Tibial artery (tissue), 4 donors: Measurements from ENCODE around the gene HTATSF1.

ENCODE experiments used
- DNase-seq, 2 donors: peaks; one replicate each; pipeline ENCODE4 v3.0.0-alpha.2; 2019
- H3K27ac ChIP-seq, 2 donors: fragments of 200-600 bp; sonication (generic) in 1 of 2; 1 replicate in 1 of 2; 2 replicates in 1 of 2; pipeline ENCODE4 v1.5.1; 2018 to 2019; ENCODE audit warnings: mild to moderate bottlenecking in 1 of 2
- H3K27me3 ChIP-seq, 2 donors: fragments of 200-600 bp; sonication (generic) in 1 of 2; one replicate each; pipeline versions ENCODE4 v1.5.1 to v1.6.0; 2016 to 2019
- H3K36me3 ChIP-seq, 3 donors: fragments of 200-600 bp; sonication (generic) in 2 of 3; one replicate each; pipeline ENCODE4 v1.5.1; 2016 to 2019; ENCODE audit warnings: mild to moderate bottlenecking in 2 of 3
- H3K4me1 ChIP-seq, 4 donors: fragments of 200-600 bp; sonication (generic) in 2 of 4; 1 replicate in 3 of 4; 2 replicates in 1 of 4; pipeline ENCODE4 v1.5.1; 2016 to 2019
- H3K4me3 ChIP-seq, 2 donors: fragments of 200-600 bp; sonication (generic) in 1 of 2; 1 replicate in 1 of 2; 2 replicates in 1 of 2; pipeline ENCODE4 v1.5.1; 2018 to 2019; ENCODE audit warnings: mild to moderate bottlenecking in 2 of 2
- H3K9me3 ChIP-seq, 3 donors: fragments of 200-600 bp; sonication (generic) in 1 of 3; one replicate each; pipeline ENCODE4 v1.5.1; 2016 to 2019
- intact Hi-C: fragments of 100-400 bp; cut with DNase I; formaldehyde crosslinking; loops from one replicate; pipeline ENCODE4 v1.15.0; 2023; ENCODE audit warnings: low total_unique reads
- TF ChIP-seq, protein P1 (sequence below), 2 experiments: fragments of 200-600 bp in 1 of 2; fragments of 450-650 bp in 1 of 2; IDR thresholded peaks; one replicate each; pipeline ENCODE4 v1.5.1; 2017 to 2019; ENCODE audit warnings: antibody characterized with exemption in 2 of 2, mild to moderate bottlenecking in 1 of 2, moderate library complexity in 1 of 2

HTATSF1 gene

DNA sequence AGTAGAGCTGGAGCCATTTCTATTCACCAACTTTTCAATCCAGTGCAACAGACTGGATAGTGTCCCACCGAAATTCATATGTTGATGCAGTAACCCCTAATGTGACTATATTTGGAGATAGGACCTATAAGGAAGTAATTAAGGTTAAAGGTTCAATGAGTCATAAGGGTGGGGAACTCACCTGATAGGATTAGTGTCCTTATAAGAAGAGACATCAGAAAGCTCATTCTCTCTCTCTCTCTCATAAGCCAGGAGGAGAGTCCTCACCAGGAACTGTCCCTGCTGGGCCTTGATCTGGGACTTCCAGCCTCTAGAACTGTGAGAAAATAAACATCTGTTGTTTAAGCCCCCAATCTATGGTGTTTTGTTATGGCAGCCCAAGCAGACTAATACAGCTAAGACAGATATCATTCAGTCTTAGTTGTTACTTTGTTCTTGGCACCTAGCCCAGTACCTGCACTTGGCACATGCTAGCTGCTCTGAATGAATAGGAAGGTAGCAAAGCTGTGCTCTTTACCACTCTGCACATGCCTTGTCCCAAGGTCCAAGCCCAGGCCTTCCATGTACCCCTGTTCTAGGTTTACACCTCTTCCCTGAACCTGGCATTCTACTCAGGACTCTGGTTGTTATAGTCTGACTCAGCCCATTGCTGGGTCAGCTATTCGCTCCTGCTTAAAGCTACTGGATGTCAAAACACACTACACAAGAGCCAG, 28.8 kb upstream of the HTATSF1 start:
- H3K27me3 ChIP-seq: no peaks in the 10 kb centered on the region
- TF ChIP-seq, protein P1, sequence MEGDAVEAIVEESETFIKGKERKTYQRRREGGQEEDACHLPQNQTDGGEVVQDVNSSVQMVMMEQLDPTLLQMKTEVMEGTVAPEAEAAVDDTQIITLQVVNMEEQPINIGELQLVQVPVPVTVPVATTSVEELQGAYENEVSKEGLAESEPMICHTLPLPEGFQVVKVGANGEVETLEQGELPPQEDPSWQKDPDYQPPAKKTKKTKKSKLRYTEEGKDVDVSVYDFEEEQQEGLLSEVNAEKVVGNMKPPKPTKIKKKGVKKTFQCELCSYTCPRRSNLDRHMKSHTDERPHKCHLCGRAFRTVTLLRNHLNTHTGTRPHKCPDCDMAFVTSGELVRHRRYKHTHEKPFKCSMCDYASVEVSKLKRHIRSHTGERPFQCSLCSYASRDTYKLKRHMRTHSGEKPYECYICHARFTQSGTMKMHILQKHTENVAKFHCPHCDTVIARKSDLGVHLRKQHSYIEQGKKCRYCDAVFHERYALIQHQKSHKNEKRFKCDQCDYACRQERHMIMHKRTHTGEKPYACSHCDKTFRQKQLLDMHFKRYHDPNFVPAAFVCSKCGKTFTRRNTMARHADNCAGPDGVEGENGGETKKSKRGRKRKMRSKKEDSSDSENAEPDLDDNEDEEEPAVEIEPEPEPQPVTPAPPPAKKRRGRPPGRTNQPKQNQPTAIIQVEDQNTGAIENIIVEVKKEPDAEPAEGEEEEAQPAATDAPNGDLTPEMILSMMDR (IDR thresholded peaks at IDR 0.05): no peak
- H3K4me3 ChIP-seq: no peak overlapping the region
- intact Hi-C loops: no loop called here
- H3K27ac ChIP-seq: no peak overlapping the region
- H3K9me3 ChIP-seq: no peaks in the 10 kb centered on the region
- no peaks in the 10 kb centered on the region for H3K4me1 ChIP-seq
- H3K36me3 ChIP-seq: no peaks in the 10 kb centered on the region
- DNase-seq: no peak

DNA sequence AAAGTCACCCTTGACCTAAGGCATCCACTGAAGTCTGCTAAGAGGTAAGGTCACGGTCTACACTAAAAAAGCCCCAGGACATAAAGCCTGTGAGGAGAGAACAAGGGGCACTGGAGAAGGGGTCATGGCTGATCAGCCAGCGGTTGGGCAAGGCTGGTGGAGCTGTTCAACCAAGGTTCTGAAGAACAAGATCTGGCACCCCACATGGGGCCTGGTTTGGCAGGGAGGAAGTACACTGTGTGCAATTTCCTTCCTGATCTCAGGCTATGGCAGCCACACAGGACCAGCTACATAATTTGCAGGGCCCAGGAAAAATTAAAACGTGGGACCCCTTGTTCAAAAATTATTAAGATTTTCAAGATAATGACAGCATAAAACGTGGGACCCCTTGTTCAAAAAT, 23.7 kb upstream of the HTATSF1 start:
- H3K27me3 ChIP-seq: no peaks in the 10 kb centered on the region
- intact Hi-C loops: no loop called here
- TF ChIP-seq, protein P1 (IDR thresholded peaks at IDR 0.05): no peak
- H3K27ac ChIP-seq: no peak overlapping the region
- H3K9me3 ChIP-seq: no peaks in the 10 kb centered on the region
- no peak overlapping the region for H3K4me3 ChIP-seq
- no peak for DNase-seq
- H3K4me1 ChIP-seq: no peaks in the 10 kb centered on the region
- H3K36me3 ChIP-seq: no peaks in the 10 kb centered on the region

DNA sequence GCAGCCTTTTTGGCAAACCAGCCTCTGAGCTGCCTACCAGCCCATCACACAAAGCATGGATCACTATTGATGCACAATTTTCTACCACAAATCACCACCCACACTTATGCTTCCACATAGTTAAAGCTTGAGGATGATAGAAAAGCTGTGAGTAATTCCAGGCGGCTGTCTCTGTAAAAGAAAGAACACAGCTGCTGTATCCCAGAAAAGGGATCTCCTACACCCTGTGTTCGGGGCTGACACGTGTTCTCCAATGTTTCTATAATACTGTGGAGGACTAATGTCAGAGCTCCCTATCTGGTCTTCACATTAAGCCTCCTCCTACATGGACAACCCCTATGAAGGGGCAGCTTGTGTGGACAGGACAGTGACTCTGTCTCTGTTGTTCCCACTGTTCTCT, 22.2 kb upstream of the HTATSF1 start:
- intact Hi-C loops: no loop called here
- TF ChIP-seq, protein P1 (IDR thresholded peaks at IDR 0.05): no peak
- Histone ChIP-seq H3K27me3 (no peaks in the 10 kb centered on the region), H3K27ac (no peak overlapping the region), H3K9me3 (no peaks in the 10 kb centered on the region), H3K36me3 (no peaks in the 10 kb centered on the region), H3K4me1 (peaks cover 0 to 3% (median 0%) of the 10 kb centered on the region in 4 donors), H3K4me3 (no peak overlapping the region)
- no peak for DNase-seq

DNA sequence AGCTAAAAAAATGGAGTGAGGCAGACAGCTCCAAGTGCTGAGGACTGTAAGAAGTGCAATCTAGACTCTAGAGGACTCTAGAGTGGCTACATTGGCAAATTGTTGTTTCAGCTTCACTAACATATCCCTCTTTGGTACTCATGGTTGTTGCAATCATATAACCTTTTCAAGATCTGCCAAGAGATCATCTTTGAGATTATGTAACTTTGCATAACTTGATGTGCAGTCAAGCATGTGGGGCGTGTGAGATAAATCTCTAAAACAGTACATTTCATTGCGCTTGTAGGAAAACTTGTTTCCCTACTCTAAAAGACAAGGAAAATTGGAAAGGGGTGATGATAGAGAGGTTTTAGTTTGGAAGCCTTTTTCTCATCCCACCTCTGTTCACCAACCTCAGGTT, 20.9 kb upstream of the HTATSF1 start:
- Histone ChIP-seq H3K4me1 (peaks cover 0 to 14% (median 0%) of the 10 kb centered on the region in 4 donors), H3K4me3 (no peak overlapping the region), H3K9me3 (no peaks in the 10 kb centered on the region), H3K36me3 (no peaks in the 10 kb centered on the region), H3K27me3 (no peaks in the 10 kb centered on the region), H3K27ac (no peak overlapping the region)
- no peak for DNase-seq
- TF ChIP-seq, protein P1 (IDR thresholded peaks at IDR 0.05): no peak
- intact Hi-C loops: no loop called here

DNA sequence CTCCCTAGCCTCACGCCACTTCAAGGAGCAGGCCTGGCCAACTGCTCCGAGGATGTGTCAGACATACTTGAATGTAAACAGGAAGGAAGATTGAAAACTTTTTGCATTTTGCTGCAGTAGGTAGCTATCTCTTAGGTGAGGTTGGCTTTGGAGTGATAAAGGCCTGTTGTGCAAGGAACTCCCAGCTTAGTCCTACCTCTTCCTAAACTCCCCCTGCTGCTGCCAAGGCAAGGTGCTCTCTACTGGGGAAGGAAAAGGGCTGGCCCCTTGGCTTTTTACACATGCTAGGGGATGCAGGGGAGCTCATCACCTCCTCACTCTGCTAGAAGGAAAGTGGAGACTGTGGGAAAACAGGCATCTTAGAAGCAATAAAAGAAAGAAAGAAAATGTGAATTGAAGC, 20.4 kb upstream of the HTATSF1 start:
- no peak for DNase-seq
- Histone ChIP-seq H3K27ac (no peak overlapping the region), H3K27me3 (no peaks in the 10 kb centered on the region), H3K4me3 (no peak overlapping the region), H3K36me3 (no peaks in the 10 kb centered on the region), H3K4me1 (peaks cover 0 to 14% (median 0%) of the 10 kb centered on the region in 4 donors), H3K9me3 (no peaks in the 10 kb centered on the region)
- intact Hi-C loops: no loop called here
- TF ChIP-seq, protein P1 (IDR thresholded peaks at IDR 0.05): no peak
